Suprapubic skin (tissue), 4 donors: ENCODE results near the gene KCNA3. TPM values are rescaled to one million over a fixed set of nuclear protein-coding genes. Genes with fewer than 3 reads are reported as not detected.

Experiments
- DNase-seq, 2 donors: peaks; one replicate each; pipeline ENCODE4 v3.0.0-alpha.2; 2019; ENCODE audit warnings: low spot score in 2 of 2
- H3K27ac ChIP-seq: fragments of 200-600 bp; sonication (generic); one replicate; pipeline ENCODE4 v1.5.1; 2019
- H3K27me3 ChIP-seq: fragments of 200-600 bp; sonication (generic); one replicate; pipeline ENCODE4 v1.5.1; 2019
- H3K36me3 ChIP-seq: fragments of 200-600 bp; sonication (generic); one replicate; pipeline ENCODE4 v1.5.1; 2019
- H3K4me1 ChIP-seq: fragments of 200-600 bp; sonication (generic); one replicate; pipeline ENCODE4 v1.5.1; 2019
- H3K4me3 ChIP-seq: fragments of 200-600 bp; sonication (generic); one replicate; pipeline ENCODE4 v1.5.1; 2019; ENCODE audit warnings: mild to moderate bottlenecking
- H3K9me3 ChIP-seq: fragments of 200-600 bp; sonication (generic); one replicate; pipeline ENCODE4 v1.5.1; 2019
- EP300 ChIP-seq: sonication (generic); formaldehyde crosslinking; IDR thresholded peaks from one replicate; pipeline ENCODE4 v1.6.1; 2017; ENCODE audit warnings: antibody characterized with exemption
- POLR2A ChIP-seq, 2 donors: fragments of 450-650 bp; IDR thresholded peaks; one replicate each; pipeline ENCODE4 v1.6.1; 2017; ENCODE audit warnings: antibody characterized with exemption in 2 of 2, mild to moderate bottlenecking in 2 of 2, moderate library complexity in 2 of 2
- POLR2AphosphoS5 ChIP-seq, 3 donors: sonication (generic); formaldehyde crosslinking; IDR thresholded peaks; one replicate each; pipeline ENCODE4 v1.6.1; 2017; ENCODE audit warnings: antibody characterized with exemption in 3 of 3
- WGBS: methylation state at CpG from one replicate; pipeline ENCODE4 v1.1.5; 2018; 5-methylcytosine and 5-hydroxymethylcytosine counted together
- total RNA-seq, 4 donors: library from RNA; depleted of rRNA; stranded (reverse); fragments of >200 nt; gene quantifications; one replicate each; pipeline ENCODE4 v1.1.0, GENCODE V29; 2016
- TF ChIP-seq, protein P1 (sequence below), 2 donors: fragments of 200-600 bp in 1 of 2; fragments of 450-650 bp in 1 of 2; sonication (generic) in 1 of 2; IDR thresholded peaks; one replicate each; pipeline ENCODE4 v1.5.1; 2016 to 2019; ENCODE audit warnings: antibody characterized with exemption in 2 of 2, mild to moderate bottlenecking in 1 of 2, moderate library complexity in 1 of 2

KCNA3 gene
- total RNA-seq, 4 donors from 2014 or later, result 0.34 to 1.4 (median 0.80) TPM; not detected in 1

GRCh38 chr1:110706621-110707020, 31.9 kb upstream of the KCNA3 start:
- Histone ChIP-seq H3K9me3 (no peaks in the 10 kb centered on the region), H3K4me1 (no peaks in the 10 kb centered on the region), H3K27me3 (no peaks in the 10 kb centered on the region), H3K27ac (no peak overlapping the region), H3K36me3 (no peaks in the 10 kb centered on the region), H3K4me3 (no peak overlapping the region)
- WGBS, result 84% methylated on average over 1 of the region's 1 CpG
- DNase-seq, result no peak
- TF ChIP-seq POLR2AphosphoS5 (IDR thresholded peaks at IDR 0.05), result no peak
- no peak for TF ChIP-seq POLR2A (IDR thresholded peaks at IDR 0.05)
- TF ChIP-seq, protein P1, sequence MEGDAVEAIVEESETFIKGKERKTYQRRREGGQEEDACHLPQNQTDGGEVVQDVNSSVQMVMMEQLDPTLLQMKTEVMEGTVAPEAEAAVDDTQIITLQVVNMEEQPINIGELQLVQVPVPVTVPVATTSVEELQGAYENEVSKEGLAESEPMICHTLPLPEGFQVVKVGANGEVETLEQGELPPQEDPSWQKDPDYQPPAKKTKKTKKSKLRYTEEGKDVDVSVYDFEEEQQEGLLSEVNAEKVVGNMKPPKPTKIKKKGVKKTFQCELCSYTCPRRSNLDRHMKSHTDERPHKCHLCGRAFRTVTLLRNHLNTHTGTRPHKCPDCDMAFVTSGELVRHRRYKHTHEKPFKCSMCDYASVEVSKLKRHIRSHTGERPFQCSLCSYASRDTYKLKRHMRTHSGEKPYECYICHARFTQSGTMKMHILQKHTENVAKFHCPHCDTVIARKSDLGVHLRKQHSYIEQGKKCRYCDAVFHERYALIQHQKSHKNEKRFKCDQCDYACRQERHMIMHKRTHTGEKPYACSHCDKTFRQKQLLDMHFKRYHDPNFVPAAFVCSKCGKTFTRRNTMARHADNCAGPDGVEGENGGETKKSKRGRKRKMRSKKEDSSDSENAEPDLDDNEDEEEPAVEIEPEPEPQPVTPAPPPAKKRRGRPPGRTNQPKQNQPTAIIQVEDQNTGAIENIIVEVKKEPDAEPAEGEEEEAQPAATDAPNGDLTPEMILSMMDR (IDR thresholded peaks at IDR 0.05), result no peak
- no peak for TF ChIP-seq EP300

DNA sequence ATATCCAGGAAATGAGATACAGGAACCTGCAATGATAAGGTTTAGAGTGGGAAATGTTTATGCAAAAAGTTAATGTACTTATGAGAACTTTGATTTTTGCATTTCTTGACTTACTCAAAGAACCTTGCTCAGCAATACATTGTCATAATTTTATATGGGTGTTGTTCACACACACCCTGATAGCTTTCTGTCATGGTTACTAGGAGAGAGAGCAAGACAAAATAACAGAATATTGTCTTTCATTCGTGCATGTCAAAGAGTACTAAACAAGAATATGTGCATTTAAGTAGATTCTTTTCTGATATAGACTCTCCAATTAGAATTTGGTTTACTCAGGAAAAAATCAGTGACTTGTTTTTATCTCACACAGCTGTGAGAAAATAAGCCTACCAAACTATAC, 27.5 kb upstream of the KCNA3 start:
- H3K4me3 ChIP-seq, result no peak overlapping the region
- DNase-seq, result no peak
- TF ChIP-seq POLR2A (IDR thresholded peaks at IDR 0.05), result no peak
- no peak for TF ChIP-seq POLR2AphosphoS5 (IDR thresholded peaks at IDR 0.05)
- TF ChIP-seq, protein P1 (IDR thresholded peaks at IDR 0.05), result no peak
- TF ChIP-seq EP300, result no peak
- no peaks in the 10 kb centered on the region for H3K27me3 ChIP-seq
- H3K4me1 ChIP-seq, result no peaks in the 10 kb centered on the region
- no peak overlapping the region for H3K27ac ChIP-seq
- H3K36me3 ChIP-seq, result no peaks in the 10 kb centered on the region
- WGBS, result 81% methylated on average over 1 of the region's 1 CpG
- H3K9me3 ChIP-seq, result no peaks in the 10 kb centered on the region

DNA sequence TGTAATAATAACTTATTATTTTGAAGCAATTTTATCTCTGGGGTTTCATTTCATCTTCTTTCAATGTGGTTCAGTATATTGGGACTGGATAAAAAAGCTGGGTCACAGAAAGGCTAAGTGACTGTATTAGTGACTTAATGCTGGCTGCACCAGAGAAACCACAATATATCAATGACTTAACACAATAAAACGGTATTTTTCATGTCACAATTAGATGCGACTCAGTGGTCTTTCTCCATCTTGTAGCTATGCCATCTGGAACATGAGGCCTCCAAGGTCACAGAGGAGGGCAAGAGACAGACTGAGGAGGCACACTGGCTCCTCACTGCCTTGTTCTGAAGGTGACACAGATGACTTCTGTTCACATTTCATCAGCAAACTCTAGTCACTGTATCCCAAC, 26.0 kb upstream of the KCNA3 start:
- 72% methylated on average over 2 of the region's 2 CpGs for WGBS

GRCh38 chr1:110697606-110698005, 22.9 kb upstream of the KCNA3 start:
- WGBS, result 90% methylated on average over 4 of the region's 4 CpGs
- no peak for DNase-seq

More for the DNA sequence above, 26.0 kb upstream of the KCNA3 start:
- no peak overlapping the region for H3K4me3 ChIP-seq
- no peaks in the 10 kb centered on the region for H3K36me3 ChIP-seq
- no peaks in the 10 kb centered on the region for H3K9me3 ChIP-seq
- no peak for DNase-seq
- no peak overlapping the region for H3K27ac ChIP-seq
- no peaks in the 10 kb centered on the region for H3K4me1 ChIP-seq
- TF ChIP-seq EP300, result no peak
- TF ChIP-seq, protein P1 (IDR thresholded peaks at IDR 0.05), result no peak
- no peak for TF ChIP-seq POLR2AphosphoS5 (IDR thresholded peaks at IDR 0.05)
- TF ChIP-seq POLR2A (IDR thresholded peaks at IDR 0.05), result no peak
- H3K27me3 ChIP-seq, result no peaks in the 10 kb centered on the region

GRCh38 chr1:110696818-110697217, 22.1 kb upstream of the KCNA3 start:
- Histone ChIP-seq H3K36me3 (no peaks in the 10 kb centered on the region), H3K27me3 (no peaks in the 10 kb centered on the region), H3K9me3 (no peaks in the 10 kb centered on the region), H3K4me3 (no peak overlapping the region), H3K4me1 (no peaks in the 10 kb centered on the region), H3K27ac (no peak overlapping the region)
- DNase-seq, result no peak
- TF ChIP-seq POLR2AphosphoS5 (IDR thresholded peaks at IDR 0.05), result no peak
- TF ChIP-seq, protein P1 (IDR thresholded peaks at IDR 0.05), result no peak
- no peak for TF ChIP-seq EP300
- TF ChIP-seq POLR2A (IDR thresholded peaks at IDR 0.05), result no peak

More at GRCh38 chr1:110697606-110698005, 22.9 kb upstream of the KCNA3 start:
- Histone ChIP-seq H3K27me3 (no peaks in the 10 kb centered on the region), H3K36me3 (no peaks in the 10 kb centered on the region), H3K4me3 (no peak overlapping the region), H3K4me1 (no peaks in the 10 kb centered on the region), H3K27ac (no peak overlapping the region), H3K9me3 (no peaks in the 10 kb centered on the region)
- TF ChIP-seq POLR2AphosphoS5 (IDR thresholded peaks at IDR 0.05) (no peak), POLR2A (IDR thresholded peaks at IDR 0.05) (no peak), EP300 (no peak)
- TF ChIP-seq, protein P1 (IDR thresholded peaks at IDR 0.05), result no peak
